Caco-2 (cell line): Measurements from ENCODE around the gene SCFD2. TPM values are rescaled to one million over a fixed set of nuclear protein-coding genes. Genes with fewer than 3 reads are reported as not detected.
"Not testable (repeated sequence)": the region's sequence is repeated elsewhere in the genome, so short reads cannot be mapped to it uniquely, and the experiment has no call there.

Source experiments
- BruUV-seq: library from RNA; stranded (reverse); fragments of 400-500 nt; replicated peaks from 2 replicates; lab custom pipeline; 2021; lab: Mats Ljungman, UMichigan
- CTCF ChIA-PET: fragments of 300-600 bp; sonication (Branson Sonifier 250); formaldehyde crosslinking; loops from one replicate; lab custom pipeline; 2022; ENCODE audit warnings: antibody characterized with exemption; lab: Charles Lee
- POLR2A ChIA-PET: fragments of 300-600 bp; sonication (Branson Sonifier 250); formaldehyde crosslinking; loops from one replicate; lab custom pipeline; 2022; ENCODE audit warnings: antibody characterized with exemption; lab: Charles Lee
- DNase-seq, 2 experiments: peaks; one replicate each; pipeline versions ENCODE4 v3.0.0 to v3.0.0-alpha.2; 2020 to 2022
- H3K27me3 ChIP-seq: replicated peaks from 2 replicates; pipeline ENCODE4 v1.6.0; 2011; ENCODE audit warnings: low read length; ENCODE audit not compliant: control insufficient read depth, insufficient read depth
- H3K36me3 ChIP-seq: 2 replicates; pipeline ENCODE4 v1.5.1; 2011; ENCODE audit warnings: low read length; ENCODE audit not compliant: control insufficient read depth, insufficient read depth
- H3K4me1 ChIP-seq: fragments of 250-450 bp; sonication (Bioruptor Pico); 2 replicates; pipeline ENCODE4 v1.5.1; 2020; ENCODE audit warnings: mild to moderate bottlenecking
- H3K4me3 ChIP-seq: 2 replicates; pipeline ENCODE4 v1.5.1; 2011; ENCODE audit warnings: low read depth, mild to moderate bottlenecking, control low read depth, low read length
- H3K9me3 ChIP-seq: fragments of 250-450 bp; sonication (Bioruptor Pico); 2 replicates; pipeline ENCODE4 v1.5.1; 2020; ENCODE audit warnings: mild to moderate bottlenecking, moderate library complexity
- H3K27ac Mint-ChIP-seq: one replicate; pipeline ENCODE4 v1.8.0; 2022; ENCODE audit warnings: mixed read lengths; ENCODE audit not compliant: unreplicated experiment
- H3K27me3 Mint-ChIP-seq: one replicate; pipeline ENCODE4 v1.8.0; 2022; ENCODE audit warnings: mixed read lengths; ENCODE audit not compliant: insufficient read depth, unreplicated experiment
- H3K36me3 Mint-ChIP-seq: one replicate; pipeline ENCODE4 v1.8.0; 2022; ENCODE audit warnings: mild to moderate bottlenecking, mixed read lengths; ENCODE audit not compliant: insufficient read depth, unreplicated experiment
- H3K4me1 Mint-ChIP-seq: one replicate; pipeline ENCODE4 v1.8.0; 2022; ENCODE audit warnings: low read depth, mixed read lengths; ENCODE audit not compliant: unreplicated experiment
- H3K4me3 Mint-ChIP-seq: one replicate; pipeline ENCODE4 v1.8.0; 2022; ENCODE audit warnings: mild to moderate bottlenecking, moderate library complexity, mixed read lengths; ENCODE audit not compliant: unreplicated experiment
- H3K9me3 Mint-ChIP-seq: one replicate; pipeline ENCODE4 v1.8.0; 2022; ENCODE audit warnings: mixed read lengths; ENCODE audit not compliant: unreplicated experiment
- CTCF ChIP-seq, 2 experiments: fragments of 200-600 bp in 1 of 2; IDR thresholded peaks; 1 replicate in 1 of 2; 2 replicates in 1 of 2; pipeline versions ENCODE4 v1.5.1 to v1.8.0; 2011 to 2022; ENCODE audit warnings: antibody characterized with exemption in 1 of 2, control low read depth in 1 of 2, inconsistent platforms in 1 of 2, low read depth in 1 of 2, low read length in 1 of 2, mild to moderate bottlenecking in 1 of 2, moderate library complexity in 1 of 2; ENCODE audit not compliant: insufficient read depth in 1 of 2, severe bottlenecking in 1 of 2, unreplicated experiment in 1 of 2
- intact Hi-C: fragments of 100-400 bp; cut with micrococcal nuclease; formaldehyde crosslinking; loops from one replicate; pipeline ENCODE4 v1.10.0; 2022; ENCODE audit not compliant: unreplicated experiment
- total RNA-seq: library from RNA; stranded (reverse); gene quantifications from 2 replicates; pipeline ENCODE4 v1.2.3, GENCODE V29; 2022

SCFD2 gene
- total RNA-seq, 1 experiment from 2014 or later = 12.2 TPM

DNA sequence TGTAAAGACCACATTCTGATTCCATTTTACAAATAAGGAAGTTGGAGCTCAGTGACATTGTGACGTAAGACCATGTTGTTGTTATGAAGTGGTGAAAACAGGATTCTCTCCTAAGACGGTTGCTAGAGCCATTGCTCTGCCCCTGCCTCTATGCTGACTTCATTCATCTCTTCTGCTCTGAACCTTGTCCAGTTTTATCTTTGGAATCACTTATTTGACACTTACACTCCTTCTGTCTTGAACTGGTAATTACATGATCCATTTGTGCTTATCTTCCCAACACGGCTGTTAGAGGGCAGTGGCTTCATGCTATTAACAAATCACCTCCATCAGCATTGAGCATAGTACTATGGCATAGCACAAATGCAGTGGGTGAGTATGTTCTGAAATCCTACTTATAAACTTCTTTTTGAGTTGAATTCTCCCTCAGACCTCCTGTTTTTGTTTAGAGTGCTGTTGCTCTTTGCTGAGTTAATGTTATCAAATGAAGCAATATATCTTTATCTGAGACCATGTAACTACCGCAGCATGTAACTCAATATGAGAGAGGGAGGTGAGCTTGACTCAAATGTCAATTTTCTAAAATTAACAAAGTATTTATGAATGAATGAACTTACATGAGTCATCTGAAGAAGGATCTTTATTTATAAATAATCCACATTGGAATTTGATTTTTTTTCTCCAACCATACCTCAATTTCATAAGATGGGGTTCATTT lies 326.0 kb downstream of the SCFD2 start:
- no peak for TF ChIP-seq CTCF (IDR thresholded peaks at IDR 0.05; ENCODE audit: insufficient read depth in 1 of 2, low read depth in 1 of 2, low read length in 1 of 2, severe bottlenecking in 1 of 2, unreplicated experiment in 1 of 2)

GRCh38 chr4:53037892-53038291 lies 328.0 kb downstream of the SCFD2 start:
- peaks cover 12% of the 10 kb centered on the region for H3K4me1 Mint-ChIP-seq
- no peak for TF ChIP-seq CTCF (IDR thresholded peaks at IDR 0.05; ENCODE audit: insufficient read depth in 1 of 2, low read depth in 1 of 2, low read length in 1 of 2, severe bottlenecking in 1 of 2, unreplicated experiment in 1 of 2)

More for the DNA sequence above, 326.0 kb downstream of the SCFD2 start:
- Histone ChIP-seq H3K36me3 (no peaks in the 10 kb centered on the region), H3K27me3 (no peaks in the 10 kb centered on the region), H3K9me3 (no peaks in the 10 kb centered on the region), H3K4me3 (no peak overlapping the region), H3K4me1 (peaks cover under 1% of the 10 kb centered on the region; the same call in 1 of the 2 replicates)
- no peaks in the 10 kb centered on the region for H3K36me3 Mint-ChIP-seq
- peaks cover 17% of the 10 kb centered on the region for H3K4me1 Mint-ChIP-seq
- ChIA-PET POLR2A (no interaction called here), CTCF (no interaction called here)
- BruUV-seq = no TSS peak
- H3K4me3 Mint-ChIP-seq = no peak overlapping the region
- DNase-seq = no peak
- H3K27me3 Mint-ChIP-seq = no peaks in the 10 kb centered on the region
- intact Hi-C loops = loop anchor here (5.0 kb wide), 1 partner anchor 82 kb away; no protein-coding TSS in a partner anchor
- H3K27ac Mint-ChIP-seq = no peak overlapping the region
- no peaks in the 10 kb centered on the region for H3K9me3 Mint-ChIP-seq

DNA sequence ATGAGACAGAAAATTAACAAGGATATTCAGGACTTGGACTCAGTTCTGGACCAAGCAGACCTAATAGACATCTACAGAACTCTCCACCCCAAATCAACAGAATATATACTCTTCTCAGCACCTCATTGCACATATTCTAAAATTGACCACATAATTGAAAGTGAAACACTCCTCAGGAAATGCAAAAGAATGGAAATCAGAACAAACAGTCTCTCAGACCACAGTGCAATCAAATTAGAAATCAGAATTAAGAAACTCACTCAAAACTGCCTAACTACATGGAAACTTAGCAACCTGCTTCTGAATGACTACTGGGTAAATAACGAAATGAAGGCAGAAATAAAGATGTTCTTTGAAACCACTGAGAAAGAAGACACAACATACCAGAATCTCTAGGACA lies 333.0 kb downstream of the SCFD2 start:
- H3K27me3 ChIP-seq, H3K4me1 ChIP-seq, DNase-seq, H3K4me3 Mint-ChIP-seq, H3K27me3 Mint-ChIP-seq, H3K36me3 Mint-ChIP-seq, H3K4me3 ChIP-seq, POLR2A ChIA-PET, H3K4me1 Mint-ChIP-seq, BruUV-seq, H3K27ac Mint-ChIP-seq, intact Hi-C loops, H3K9me3 ChIP-seq, H3K36me3 ChIP-seq, CTCF ChIA-PET: not testable (repeated sequence)
- H3K9me3 Mint-ChIP-seq = peaks cover 25% of the 10 kb centered on the region

More at GRCh38 chr4:53037892-53038291, 328.0 kb downstream of the SCFD2 start:
- DNase-seq = no peak
- ChIA-PET POLR2A (no interaction called here), CTCF (no interaction called here)
- Mint-ChIP-seq H3K36me3 (no peaks in the 10 kb centered on the region), H3K27ac (no peak overlapping the region), H3K9me3 (peaks cover 13% of the 10 kb centered on the region), H3K4me3 (no peak overlapping the region), H3K27me3 (no peaks in the 10 kb centered on the region)
- Histone ChIP-seq H3K9me3 (no peaks in the 10 kb centered on the region), H3K36me3 (no peaks in the 10 kb centered on the region), H3K4me1 (no peaks in the 10 kb centered on the region), H3K27me3 (no peaks in the 10 kb centered on the region), H3K4me3 (no peak overlapping the region)
- no TSS peak for BruUV-seq
- intact Hi-C loops = no loop called here
